Measurements from ENCODE around the gene ADCY2.

ADCY2 gene

GRCh38 chr5:7611518-7611917 lies 215.6 kb downstream of the ADCY2 start (continued):
- TF ChIP-seq ZNF8 (CRISPR knock-in tag; IDR thresholded peaks at IDR 0.05) (no peak), TOX (CRISPR knock-in tag; IDR thresholded peaks at IDR 0.05; ENCODE audit: borderline replicate concordance) (no peak), BACH2 (CRISPR knock-in tag; IDR thresholded peaks at IDR 0.05; ENCODE audit: borderline replicate concordance) (no peak), ESRRG (CRISPR knock-in tag; IDR thresholded peaks at IDR 0.05) (no peak), PPARA (CRISPR knock-in tag; IDR thresholded peaks at IDR 0.05; ENCODE audit: borderline replicate concordance) (no peak), ISL1 (CRISPR knock-in tag; IDR thresholded peaks at IDR 0.05) (no peak), ZNF565 (CRISPR knock-in tag; conservative IDR thresholded peaks at IDR 0.05; ENCODE audit: low read depth) (no peak), ARNTL (CRISPR knock-in tag; IDR thresholded peaks at IDR 0.05; ENCODE audit: borderline replicate concordance, low read depth) (no peak)
- TF ChIP-seq, protein P1, sequence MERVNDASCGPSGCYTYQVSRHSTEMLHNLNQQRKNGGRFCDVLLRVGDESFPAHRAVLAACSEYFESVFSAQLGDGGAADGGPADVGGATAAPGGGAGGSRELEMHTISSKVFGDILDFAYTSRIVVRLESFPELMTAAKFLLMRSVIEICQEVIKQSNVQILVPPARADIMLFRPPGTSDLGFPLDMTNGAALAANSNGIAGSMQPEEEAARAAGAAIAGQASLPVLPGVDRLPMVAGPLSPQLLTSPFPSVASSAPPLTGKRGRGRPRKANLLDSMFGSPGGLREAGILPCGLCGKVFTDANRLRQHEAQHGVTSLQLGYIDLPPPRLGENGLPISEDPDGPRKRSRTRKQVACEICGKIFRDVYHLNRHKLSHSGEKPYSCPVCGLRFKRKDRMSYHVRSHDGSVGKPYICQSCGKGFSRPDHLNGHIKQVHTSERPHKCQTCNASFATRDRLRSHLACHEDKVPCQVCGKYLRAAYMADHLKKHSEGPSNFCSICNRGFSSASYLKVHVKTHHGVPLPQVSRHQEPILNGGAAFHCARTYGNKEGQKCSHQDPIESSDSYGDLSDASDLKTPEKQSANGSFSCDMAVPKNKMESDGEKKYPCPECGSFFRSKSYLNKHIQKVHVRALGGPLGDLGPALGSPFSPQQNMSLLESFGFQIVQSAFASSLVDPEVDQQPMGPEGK (CRISPR knock-in tag; IDR thresholded peaks at IDR 0.05; ENCODE audit: borderline replicate concordance), result no peak

- TF ChIP-seq ZNF565 (CRISPR knock-in tag; conservative IDR thresholded peaks at IDR 0.05; ENCODE audit: low read depth), result no peak
- TF ChIP-seq, protein P2, sequence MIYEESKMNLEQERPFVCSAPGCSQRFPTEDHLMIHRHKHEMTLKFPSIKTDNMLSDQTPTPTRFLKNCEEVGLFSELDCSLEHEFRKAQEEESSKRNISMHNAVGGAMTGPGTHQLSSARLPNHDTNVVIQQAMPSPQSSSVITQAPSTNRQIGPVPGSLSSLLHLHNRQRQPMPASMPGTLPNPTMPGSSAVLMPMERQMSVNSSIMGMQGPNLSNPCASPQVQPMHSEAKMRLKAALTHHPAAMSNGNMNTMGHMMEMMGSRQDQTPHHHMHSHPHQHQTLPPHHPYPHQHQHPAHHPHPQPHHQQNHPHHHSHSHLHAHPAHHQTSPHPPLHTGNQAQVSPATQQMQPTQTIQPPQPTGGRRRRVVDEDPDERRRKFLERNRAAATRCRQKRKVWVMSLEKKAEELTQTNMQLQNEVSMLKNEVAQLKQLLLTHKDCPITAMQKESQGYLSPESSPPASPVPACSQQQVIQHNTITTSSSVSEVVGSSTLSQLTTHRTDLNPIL (CRISPR knock-in tag; IDR thresholded peaks at IDR 0.05; ENCODE audit: low read depth), result no peak
- no peak for TF ChIP-seq POU6F1 (CRISPR knock-in tag; IDR thresholded peaks at IDR 0.05; ENCODE audit: borderline replicate concordance, low read depth)
- no peak for TF ChIP-seq ZFP3 (CRISPR knock-in tag; IDR thresholded peaks at IDR 0.05)
- no peak for TF ChIP-seq RARB (CRISPR knock-in tag; IDR thresholded peaks at IDR 0.05)
- TF ChIP-seq ZNF70 (CRISPR knock-in tag; IDR thresholded peaks at IDR 0.05), result no peak
- TF ChIP-seq, protein P3, sequence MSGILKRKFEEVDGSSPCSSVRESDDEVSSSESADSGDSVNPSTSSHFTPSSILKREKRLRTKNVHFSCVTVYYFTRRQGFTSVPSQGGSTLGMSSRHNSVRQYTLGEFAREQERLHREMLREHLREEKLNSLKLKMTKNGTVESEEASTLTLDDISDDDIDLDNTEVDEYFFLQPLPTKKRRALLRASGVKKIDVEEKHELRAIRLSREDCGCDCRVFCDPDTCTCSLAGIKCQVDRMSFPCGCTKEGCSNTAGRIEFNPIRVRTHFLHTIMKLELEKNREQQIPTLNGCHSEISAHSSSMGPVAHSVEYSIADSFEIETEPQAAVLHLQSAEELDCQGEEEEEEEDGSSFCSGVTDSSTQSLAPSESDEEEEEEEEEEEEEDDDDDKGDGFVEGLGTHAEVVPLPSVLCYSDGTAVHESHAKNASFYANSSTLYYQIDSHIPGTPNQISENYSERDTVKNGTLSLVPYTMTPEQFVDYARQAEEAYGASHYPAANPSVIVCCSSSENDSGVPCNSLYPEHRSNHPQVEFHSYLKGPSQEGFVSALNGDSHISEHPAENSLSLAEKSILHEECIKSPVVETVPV (CRISPR knock-in tag; IDR thresholded peaks at IDR 0.05), result no peak
- TF ChIP-seq, protein P4, sequence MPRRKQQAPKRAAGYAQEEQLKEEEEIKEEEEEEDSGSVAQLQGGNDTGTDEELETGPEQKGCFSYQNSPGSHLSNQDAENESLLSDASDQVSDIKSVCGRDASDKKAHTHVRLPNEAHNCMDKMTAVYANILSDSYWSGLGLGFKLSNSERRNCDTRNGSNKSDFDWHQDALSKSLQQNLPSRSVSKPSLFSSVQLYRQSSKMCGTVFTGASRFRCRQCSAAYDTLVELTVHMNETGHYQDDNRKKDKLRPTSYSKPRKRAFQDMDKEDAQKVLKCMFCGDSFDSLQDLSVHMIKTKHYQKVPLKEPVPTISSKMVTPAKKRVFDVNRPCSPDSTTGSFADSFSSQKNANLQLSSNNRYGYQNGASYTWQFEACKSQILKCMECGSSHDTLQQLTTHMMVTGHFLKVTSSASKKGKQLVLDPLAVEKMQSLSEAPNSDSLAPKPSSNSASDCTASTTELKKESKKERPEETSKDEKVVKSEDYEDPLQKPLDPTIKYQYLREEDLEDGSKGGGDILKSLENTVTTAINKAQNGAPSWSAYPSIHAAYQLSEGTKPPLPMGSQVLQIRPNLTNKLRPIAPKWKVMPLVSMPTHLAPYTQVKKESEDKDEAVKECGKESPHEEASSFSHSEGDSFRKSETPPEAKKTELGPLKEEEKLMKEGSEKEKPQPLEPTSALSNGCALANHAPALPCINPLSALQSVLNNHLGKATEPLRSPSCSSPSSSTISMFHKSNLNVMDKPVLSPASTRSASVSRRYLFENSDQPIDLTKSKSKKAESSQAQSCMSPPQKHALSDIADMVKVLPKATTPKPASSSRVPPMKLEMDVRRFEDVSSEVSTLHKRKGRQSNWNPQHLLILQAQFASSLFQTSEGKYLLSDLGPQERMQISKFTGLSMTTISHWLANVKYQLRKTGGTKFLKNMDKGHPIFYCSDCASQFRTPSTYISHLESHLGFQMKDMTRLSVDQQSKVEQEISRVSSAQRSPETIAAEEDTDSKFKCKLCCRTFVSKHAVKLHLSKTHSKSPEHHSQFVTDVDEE (CRISPR knock-in tag; IDR thresholded peaks at IDR 0.05), result no peak
- no peak for TF ChIP-seq BACH2 (CRISPR knock-in tag; IDR thresholded peaks at IDR 0.05; ENCODE audit: borderline replicate concordance)
- TF ChIP-seq, protein P1 (CRISPR knock-in tag; IDR thresholded peaks at IDR 0.05; ENCODE audit: borderline replicate concordance), result no peak
- TF ChIP-seq PPARA (CRISPR knock-in tag; IDR thresholded peaks at IDR 0.05; ENCODE audit: borderline replicate concordance), result no peak
- no peak for TF ChIP-seq ISL1 (CRISPR knock-in tag; IDR thresholded peaks at IDR 0.05)
- no peak for TF ChIP-seq CSDC2 (CRISPR knock-in tag; IDR thresholded peaks at IDR 0.05)
- ATAC-seq, result no peak
Observed at GRCh38 chr5:7615566-7616061, 219.7 kb downstream of the ADCY2 start.

GRCh38 chr5:7616897-7617296 lies 221.0 kb downstream of the ADCY2 start:
- no peak for TF ChIP-seq OSR1 (CRISPR knock-in tag; IDR thresholded peaks at IDR 0.05)
- no peak for TF ChIP-seq ISL1 (CRISPR knock-in tag; IDR thresholded peaks at IDR 0.05)
- no peak for TF ChIP-seq RARB (CRISPR knock-in tag; IDR thresholded peaks at IDR 0.05)
- no peak for TF ChIP-seq ESRRG (CRISPR knock-in tag; IDR thresholded peaks at IDR 0.05)
- ATAC-seq, result no peak

Measured in SK-N-SH treated with all-trans-retinoic acid at 6 μM for 48 hours (cell line).